ENCODE data around the gene CFAP119.

The CFAP119 gene

DNA sequence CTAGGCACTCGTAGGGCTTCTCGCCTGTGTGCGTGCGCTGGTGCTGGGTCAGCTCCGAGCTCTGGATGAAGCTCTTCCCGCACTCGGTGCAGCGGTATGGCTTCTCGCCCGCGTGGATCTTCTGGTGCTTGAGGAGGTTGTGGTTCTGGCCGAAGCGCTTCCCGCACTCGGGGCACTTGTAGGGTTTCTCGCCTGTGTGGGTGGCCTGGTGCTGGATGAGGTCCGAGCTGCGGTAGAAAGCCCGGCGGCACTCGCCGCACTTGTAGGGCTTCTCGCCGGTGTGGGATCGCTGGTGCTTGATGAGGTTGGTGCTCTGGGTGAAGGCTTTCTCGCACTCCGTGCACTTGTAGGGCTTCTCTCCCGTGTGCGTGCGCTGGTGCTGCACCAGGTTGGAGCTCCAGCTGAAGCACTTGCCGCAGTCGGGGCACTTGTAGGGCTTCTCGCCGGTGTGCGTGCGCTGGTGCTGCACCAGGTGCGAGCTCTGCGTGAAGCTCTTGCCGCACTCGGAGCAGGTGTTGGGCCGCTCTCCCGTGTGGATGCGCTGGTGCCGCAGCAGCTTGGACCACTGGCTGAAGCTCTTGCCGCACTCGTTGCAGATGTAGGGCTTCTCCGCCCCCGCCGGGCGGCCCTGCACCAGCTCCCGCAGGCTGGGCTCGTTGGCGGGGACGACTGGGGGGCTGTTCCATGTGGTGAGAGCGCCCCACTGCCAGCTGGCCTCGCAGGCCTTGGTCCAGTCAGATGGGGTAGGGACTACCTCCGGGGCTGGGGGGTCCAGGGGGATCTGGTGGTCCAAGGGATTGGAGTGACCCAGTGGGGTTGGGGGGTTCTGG is 21.6 kb upstream of the CFAP119 start:
- H3K4me1 ChIP-seq (ENCODE audit: control insufficient read depth in 1 of 2, insufficient read depth in 1 of 2, low read depth in 1 of 2, low read length in 1 of 2) = peaks cover 44 to 45% of the 10 kb centered on the region in 2 experiments
- H3K4me3 ChIP-seq (ENCODE audit: low read depth in 1 of 2, low read length in 1 of 2) = no peak overlapping the region
- no peak overlapping the region for H3K27ac ChIP-seq
- no peaks in the 10 kb centered on the region for H3K27me3 ChIP-seq
- no peaks in the 10 kb centered on the region for H3K9me3 ChIP-seq
- H3K36me3 ChIP-seq = peaks cover 18% of the 10 kb centered on the region
- TF ChIP-seq, protein P1, sequence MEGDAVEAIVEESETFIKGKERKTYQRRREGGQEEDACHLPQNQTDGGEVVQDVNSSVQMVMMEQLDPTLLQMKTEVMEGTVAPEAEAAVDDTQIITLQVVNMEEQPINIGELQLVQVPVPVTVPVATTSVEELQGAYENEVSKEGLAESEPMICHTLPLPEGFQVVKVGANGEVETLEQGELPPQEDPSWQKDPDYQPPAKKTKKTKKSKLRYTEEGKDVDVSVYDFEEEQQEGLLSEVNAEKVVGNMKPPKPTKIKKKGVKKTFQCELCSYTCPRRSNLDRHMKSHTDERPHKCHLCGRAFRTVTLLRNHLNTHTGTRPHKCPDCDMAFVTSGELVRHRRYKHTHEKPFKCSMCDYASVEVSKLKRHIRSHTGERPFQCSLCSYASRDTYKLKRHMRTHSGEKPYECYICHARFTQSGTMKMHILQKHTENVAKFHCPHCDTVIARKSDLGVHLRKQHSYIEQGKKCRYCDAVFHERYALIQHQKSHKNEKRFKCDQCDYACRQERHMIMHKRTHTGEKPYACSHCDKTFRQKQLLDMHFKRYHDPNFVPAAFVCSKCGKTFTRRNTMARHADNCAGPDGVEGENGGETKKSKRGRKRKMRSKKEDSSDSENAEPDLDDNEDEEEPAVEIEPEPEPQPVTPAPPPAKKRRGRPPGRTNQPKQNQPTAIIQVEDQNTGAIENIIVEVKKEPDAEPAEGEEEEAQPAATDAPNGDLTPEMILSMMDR (IDR thresholded peaks at IDR 0.05) = no peak

DNA sequence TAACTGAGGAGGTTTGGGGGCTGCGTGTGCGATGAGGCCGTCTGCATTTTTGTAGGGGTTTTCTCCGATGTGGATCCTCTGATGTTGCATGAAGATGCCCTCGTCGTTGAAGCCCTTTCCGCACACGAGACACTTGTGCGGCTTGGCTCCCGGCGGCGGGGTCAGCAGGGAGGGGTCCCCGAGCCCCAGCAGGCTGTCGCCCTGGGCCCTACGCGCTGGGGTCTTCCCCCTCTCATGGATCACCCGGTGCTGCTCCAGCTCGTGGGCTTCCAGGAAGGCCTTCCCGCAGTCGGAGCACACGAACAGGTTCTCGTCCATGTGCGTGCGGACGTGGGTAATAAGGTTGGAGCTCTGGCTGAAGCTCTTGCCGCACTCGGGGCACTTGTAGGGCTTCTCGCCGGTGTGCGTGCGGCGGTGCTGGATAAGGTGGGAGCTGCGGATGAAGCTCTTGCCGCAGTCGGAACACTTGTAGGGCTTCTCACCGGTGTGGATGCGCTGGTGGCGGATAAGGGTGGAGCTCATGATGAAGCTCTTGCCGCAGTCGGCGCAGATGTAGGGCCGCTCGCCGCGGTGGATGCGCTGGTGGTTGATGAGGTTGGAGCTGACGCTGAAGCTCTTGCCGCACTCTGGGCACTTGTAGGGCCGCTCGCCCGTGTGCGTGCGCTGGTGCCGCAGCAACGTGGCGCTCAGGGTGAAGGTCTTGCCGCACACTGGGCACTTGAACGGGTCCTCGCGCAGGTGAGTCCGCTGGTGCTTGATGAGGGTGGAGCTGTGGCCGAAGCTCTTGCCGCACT is 20.8 kb upstream of the CFAP119 start:
- no peaks in the 10 kb centered on the region for H3K9me3 ChIP-seq
- peaks cover 18% of the 10 kb centered on the region for H3K36me3 ChIP-seq

DNA sequence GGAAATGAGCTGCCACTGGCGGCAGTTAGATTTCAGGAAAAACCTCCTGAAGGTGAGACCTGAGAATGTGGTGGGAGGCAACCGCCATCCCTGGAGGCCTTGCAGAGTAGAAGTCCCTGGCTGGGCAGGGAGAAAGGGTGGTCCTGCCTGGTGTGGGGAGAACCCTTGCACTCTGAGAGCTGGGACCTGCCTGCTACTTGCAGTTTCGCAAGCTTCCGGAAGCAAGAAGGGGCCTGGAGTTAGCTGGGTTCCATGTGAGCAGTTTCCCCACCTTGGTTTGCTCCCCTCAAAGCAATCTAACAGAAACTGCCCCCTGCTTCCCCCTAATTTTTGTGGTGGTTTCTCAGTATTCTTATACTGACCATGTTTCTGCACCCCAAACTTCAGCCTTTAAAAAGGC is 18.7 kb upstream of the CFAP119 start:
- Histone ChIP-seq H3K27me3 (peaks cover 9% of the 10 kb centered on the region), H3K4me1 (ENCODE audit: control insufficient read depth in 1 of 2, insufficient read depth in 1 of 2, low read depth in 1 of 2, low read length in 1 of 2) (peaks cover 32 to 34% of the 10 kb centered on the region in 2 experiments), H3K9me3 (no peaks in the 10 kb centered on the region), H3K36me3 (peaks cover 18% of the 10 kb centered on the region), H3K27ac (peak overlapping the region; percentile 61), H3K4me3 (ENCODE audit: low read depth in 1 of 2, low read length in 1 of 2) (no peak overlapping the region)
- TF ChIP-seq, protein P1 (IDR thresholded peaks at IDR 0.05) = no peak

More for the DNA sequence above, 20.8 kb upstream of the CFAP119 start:
- TF ChIP-seq, protein P1 (IDR thresholded peaks at IDR 0.05) = no peak
- Histone ChIP-seq H3K27ac (no peak overlapping the region), H3K4me3 (ENCODE audit: low read depth in 1 of 2, low read length in 1 of 2) (no peak overlapping the region), H3K27me3 (no peaks in the 10 kb centered on the region), H3K4me1 (ENCODE audit: control insufficient read depth in 1 of 2, insufficient read depth in 1 of 2, low read depth in 1 of 2, low read length in 1 of 2) (peaks cover 36% of the 10 kb centered on the region in 2 experiments)

DNA sequence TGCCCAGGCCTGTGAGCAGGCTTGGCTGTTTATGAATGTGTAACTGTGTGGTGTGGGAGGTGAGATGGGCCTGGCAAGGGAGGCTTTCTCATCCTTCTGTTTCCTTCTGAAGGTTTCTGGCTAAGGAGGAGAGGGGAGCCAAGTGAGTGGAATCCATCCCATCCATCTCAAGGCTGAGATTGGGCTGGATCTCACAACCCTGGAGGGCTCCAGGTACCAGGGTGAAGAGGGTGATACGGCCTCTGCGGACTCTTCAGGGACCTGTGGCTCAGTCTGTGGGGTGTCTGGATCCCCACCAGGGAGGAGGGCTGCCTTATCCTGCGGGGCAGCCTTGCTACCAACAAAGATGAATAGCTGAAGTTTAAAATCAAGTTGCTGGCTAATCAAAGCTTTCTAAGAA is 18.2 kb upstream of the CFAP119 start:
- Histone ChIP-seq H3K9me3 (no peaks in the 10 kb centered on the region), H3K27me3 (peaks cover 10% of the 10 kb centered on the region), H3K4me1 (ENCODE audit: control insufficient read depth in 1 of 2, insufficient read depth in 1 of 2, low read depth in 1 of 2, low read length in 1 of 2) (peaks cover 36 to 40% of the 10 kb centered on the region in 2 experiments), H3K36me3 (peaks cover 20% of the 10 kb centered on the region), H3K27ac (peak overlapping the region; percentile 61), H3K4me3 (ENCODE audit: low read depth in 1 of 2, low read length in 1 of 2) (no peak overlapping the region)
- TF ChIP-seq, protein P1 (IDR thresholded peaks at IDR 0.05) = no peak

DNA sequence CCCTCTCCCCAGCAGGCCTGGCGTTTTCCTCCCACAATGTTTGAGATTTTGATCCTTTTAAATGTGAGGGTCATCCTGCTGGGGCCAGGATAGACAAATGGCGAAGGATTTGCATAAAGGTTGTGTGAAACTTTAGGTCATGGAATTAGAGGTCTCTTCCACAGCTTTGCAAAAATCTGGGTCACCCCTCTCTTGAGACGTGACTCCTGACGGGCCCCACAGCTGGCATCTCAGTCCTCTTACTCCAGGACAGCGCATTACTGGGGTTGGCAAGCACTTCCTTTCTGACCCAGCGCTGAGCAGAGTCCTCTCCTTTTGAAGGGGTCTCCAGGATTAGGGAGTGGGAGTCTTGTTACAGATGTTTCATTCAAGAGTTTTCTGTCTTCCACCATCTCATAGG is 17.7 kb upstream of the CFAP119 start:
- TF ChIP-seq, protein P1 (IDR thresholded peaks at IDR 0.05) = no peak
- Histone ChIP-seq H3K36me3 (peaks cover 24% of the 10 kb centered on the region), H3K9me3 (no peaks in the 10 kb centered on the region), H3K27me3 (peaks cover 10% of the 10 kb centered on the region), H3K4me3 (ENCODE audit: low read depth in 1 of 2, low read length in 1 of 2) (no peak overlapping the region), H3K27ac (peak overlapping the region; percentile 61), H3K4me1 (ENCODE audit: control insufficient read depth in 1 of 2, insufficient read depth in 1 of 2, low read depth in 1 of 2, low read length in 1 of 2) (peaks cover 40 to 44% of the 10 kb centered on the region in 2 experiments)

Measured in neutrophil (primary cell).